ENCODE results near the gene C12orf57.

Gene C12orf57

GRCh38 chr12:6954316-6955107 is 10.7 kb downstream of the C12orf57 start:
- DNase-seq: no peak

GRCh38 chr12:6955108-6956020 is 11.5 kb downstream of the C12orf57 start:
- no peak for DNase-seq

GRCh38 chr12:6956021-6956727 is 12.4 kb downstream of the C12orf57 start:
- DNase-seq: no peak

GRCh38 chr12:6957151-6957701 is 13.4 kb downstream of the C12orf57 start:
- DNase-seq: no peak

GRCh38 chr12:6957741-6958608 is 14.2 kb downstream of the C12orf57 start:
- DNase-seq: no peak

GRCh38 chr12:6958609-6959057 is 14.8 kb downstream of the C12orf57 start:
- DNase-seq: no peak

GRCh38 chr12:6959058-6959804 is 15.4 kb downstream of the C12orf57 start:
- DNase-seq: peak; percentile 65

- no peak for DNase-seq
Measured at GRCh38 chr12:6959805-6960592, 16.2 kb downstream of the C12orf57 start.

- no peak for DNase-seq
Measured at GRCh38 chr12:6960593-6961277, 16.9 kb downstream of the C12orf57 start.

- DNase-seq: peak; percentile 96
Measured at GRCh38 chr12:6961278-6961694, 17.5 kb downstream of the C12orf57 start.

GRCh38 chr12:6961695-6962284 is 18.0 kb downstream of the C12orf57 start:
- DNase-seq: no peak

- DNase-seq: no peak
Measured at GRCh38 chr12:6962285-6963015, 18.6 kb downstream of the C12orf57 start.

GRCh38 chr12:6963016-6963731 is 19.4 kb downstream of the C12orf57 start:
- DNase-seq: no peak

- DNase-seq: no peak
Measured at GRCh38 chr12:6963791-6964413, 20.1 kb downstream of the C12orf57 start.

GRCh38 chr12:6964605-6965025 is 20.8 kb downstream of the C12orf57 start:
- no peak for DNase-seq

GRCh38 chr12:6965026-6965661 is 21.3 kb downstream of the C12orf57 start:
- peak; percentile 88 for DNase-seq

- DNase-seq: no peak
Measured at GRCh38 chr12:6965714-6966113, 21.9 kb downstream of the C12orf57 start.

Measured in activated T-cell treated with anti-CD3 and anti-CD28 coated beads for 4 hours (primary cell).